EL (cell line): Measurements from ENCODE around the gene SPANXN3.
"Not testable (repeated sequence)": the region's sequence is repeated elsewhere in the genome, so short reads cannot be mapped to it uniquely, and the experiment has no call there.

Experiments used
- DNase-seq: peaks from one replicate; pipeline ENCODE4 v3.0.0-alpha.2; 2016

Gene SPANXN3, protein sequence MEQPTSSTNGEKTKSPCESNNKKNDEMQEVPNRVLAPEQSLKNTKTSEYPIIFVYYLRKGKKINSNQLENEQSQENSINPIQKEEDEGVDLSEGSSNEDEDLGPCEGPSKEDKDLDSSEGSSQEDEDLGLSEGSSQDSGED

DNA sequence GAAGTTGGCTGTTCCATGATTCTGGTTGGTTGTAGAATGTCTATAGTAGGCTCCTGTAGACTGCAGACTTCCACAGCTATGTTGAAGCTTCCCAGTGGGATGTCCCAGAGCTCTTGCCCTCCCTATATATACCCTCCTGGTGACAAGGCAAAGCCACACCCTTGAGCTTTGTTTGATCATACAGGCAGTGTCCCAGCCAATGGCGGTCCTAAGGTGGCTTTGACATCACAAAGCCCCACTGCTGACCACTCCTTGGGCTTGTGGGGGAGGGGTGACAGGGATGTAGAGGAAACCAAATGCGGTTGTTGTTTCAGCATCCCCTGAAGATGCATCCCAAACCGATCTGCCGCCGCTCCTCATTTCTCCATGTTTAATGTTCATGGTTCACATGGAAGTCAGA is at the start of gene SPANXN3:
TSS of gene SPANXN3 (minus strand) at position 101 of the 400 bp plus-strand sequence. CDS start at position 17, 84 bp downstream.
- not testable (repeated sequence) for DNase-seq

DNA sequence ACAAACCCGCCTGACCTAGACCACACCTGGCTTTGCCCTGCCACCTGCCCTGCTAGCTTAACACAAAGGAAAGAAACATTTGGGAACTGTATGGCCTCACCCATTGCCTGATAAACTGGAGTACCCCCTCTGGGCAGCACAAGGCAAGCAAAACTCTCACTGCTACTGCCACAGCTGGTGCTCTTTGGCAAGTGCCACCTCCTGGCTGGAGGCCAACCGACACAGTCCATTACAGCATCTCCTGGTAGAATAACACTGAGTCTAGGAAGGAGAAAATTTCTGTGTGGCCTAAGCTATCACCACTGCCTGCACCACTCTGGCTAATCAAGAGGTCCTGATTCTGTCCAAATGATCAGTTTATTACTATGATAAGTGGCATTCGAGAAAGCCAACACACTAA is 18.9 kb upstream of the SPANXN3 start:
- no peak for DNase-seq

DNA sequence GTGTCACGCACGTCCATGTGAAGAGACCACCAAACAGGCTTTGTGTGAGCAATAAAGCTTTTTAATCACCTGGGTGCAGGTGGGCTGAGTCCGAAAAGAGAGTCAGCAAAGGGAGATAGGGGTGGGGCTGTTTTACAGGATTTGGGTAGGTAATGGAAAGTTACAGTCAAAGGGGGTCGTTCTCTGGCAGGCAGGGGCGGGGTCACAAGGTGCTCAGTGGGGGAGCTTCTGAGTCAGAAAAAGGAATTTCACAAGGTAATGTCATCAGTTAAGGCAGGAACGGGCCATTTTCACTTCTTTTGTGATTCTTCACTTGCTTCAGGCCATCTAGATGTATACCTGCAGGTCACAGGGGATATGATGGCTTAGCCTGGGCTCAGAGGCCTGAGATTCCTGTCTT is 15.1 kb downstream of the SPANXN3 start:
- not testable (repeated sequence) for DNase-seq

DNA sequence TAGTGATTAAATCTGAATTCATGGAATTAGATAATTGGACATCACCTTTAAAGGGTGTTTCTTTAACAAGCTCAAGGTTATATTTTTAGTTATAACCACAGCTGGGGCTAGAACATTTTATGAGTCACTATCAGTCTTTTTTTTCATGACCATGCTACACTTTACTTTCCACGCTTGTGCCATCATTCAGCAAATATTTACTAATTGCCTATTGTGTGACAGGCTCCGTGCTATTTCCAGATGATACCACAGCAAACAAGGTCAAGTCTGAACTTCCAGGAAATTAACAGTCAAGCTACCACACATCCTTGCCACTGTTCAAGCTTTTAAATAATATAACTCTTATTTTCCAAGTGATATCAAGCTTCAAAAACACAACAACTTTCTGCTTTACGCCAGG is 16.5 kb downstream of the SPANXN3 start:
- DNase-seq, result no peak

DNA sequence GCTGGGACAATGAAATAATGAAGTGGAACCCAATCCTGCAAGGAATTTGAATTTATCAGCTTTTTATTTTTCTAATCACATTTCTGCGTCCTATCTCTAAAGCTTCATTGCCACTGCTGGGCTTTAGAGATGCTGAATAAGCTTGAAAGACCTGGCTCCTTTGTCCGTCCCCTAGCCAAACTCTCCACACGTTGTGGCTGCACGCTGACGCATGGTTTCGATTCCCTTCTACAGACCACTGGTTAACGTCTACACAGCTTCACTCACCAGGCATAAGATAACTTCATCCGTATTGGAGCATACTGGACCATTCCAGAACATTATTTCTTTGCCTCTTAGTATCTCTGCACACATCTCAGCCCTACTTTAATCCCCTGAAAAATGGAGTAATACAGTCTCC is 31.2 kb downstream of the SPANXN3 start:
- no peak for DNase-seq

DNA sequence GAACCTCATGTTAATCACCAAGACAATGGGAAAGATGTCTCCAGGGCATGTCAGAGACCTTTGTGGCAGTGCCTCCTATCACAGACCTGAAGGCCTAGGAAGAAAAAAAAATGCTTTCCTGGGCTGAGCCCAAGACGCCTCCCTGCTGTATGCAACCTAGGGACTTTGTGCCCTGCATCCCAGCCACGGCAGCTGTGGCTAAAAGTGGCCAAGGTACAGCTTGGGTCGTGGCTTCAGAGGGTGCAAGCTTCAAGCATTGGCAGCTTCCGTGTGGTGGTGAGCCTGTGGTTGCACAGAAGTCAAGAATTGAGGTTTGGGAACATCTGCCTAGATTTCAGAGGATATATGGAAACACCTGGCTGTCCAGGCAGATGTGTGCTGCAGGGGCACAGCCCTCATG is 40.5 kb downstream of the SPANXN3 start:
- no peak for DNase-seq

DNA sequence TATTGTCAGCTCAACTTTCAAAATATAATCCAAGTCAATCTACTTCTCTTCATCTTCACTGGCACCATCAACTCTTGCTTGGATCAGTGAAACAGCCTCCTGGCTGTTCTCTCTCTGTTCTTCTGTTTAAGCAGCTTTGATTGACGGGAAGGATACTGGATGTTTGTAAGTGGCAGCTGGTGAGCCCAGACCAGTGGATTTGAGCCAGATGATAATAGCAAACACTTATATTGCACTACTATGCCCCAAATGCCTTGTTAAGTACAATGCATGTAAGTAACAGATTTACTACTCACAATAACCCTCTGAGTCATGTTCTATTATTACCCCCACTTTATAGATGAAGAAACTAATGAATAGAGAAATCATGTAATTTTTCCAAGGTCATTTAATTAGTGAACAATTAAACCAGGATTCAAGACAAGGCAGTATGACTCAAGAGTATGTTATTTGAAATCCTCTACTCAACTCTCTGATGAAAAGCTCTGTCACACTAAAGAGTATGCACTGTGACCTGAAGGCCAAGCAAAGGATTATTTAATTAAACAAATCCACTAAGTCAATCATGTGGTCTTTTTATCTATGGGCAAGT is 44.8 kb downstream of the SPANXN3 start:
- DNase-seq, result no peak

DNA sequence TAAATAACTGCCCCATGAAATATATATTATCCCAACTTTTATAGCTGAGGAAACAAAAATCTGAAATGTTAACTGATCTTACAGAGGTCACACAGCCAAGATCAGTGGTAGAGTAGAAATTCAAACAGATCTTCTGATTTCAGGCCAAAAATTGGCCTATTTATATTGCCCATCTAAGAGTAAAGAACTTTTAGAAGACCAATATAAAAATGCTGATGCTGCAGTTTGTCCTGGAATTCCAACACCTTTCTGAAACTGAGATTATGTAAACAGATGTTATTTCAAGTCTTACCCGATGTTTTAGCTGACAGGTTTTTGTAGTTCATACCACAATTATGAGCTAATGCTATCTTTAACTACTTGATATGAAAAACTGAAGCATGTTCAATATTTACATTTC is 51.1 kb downstream of the SPANXN3 start:
- DNase-seq, result no peak

DNA sequence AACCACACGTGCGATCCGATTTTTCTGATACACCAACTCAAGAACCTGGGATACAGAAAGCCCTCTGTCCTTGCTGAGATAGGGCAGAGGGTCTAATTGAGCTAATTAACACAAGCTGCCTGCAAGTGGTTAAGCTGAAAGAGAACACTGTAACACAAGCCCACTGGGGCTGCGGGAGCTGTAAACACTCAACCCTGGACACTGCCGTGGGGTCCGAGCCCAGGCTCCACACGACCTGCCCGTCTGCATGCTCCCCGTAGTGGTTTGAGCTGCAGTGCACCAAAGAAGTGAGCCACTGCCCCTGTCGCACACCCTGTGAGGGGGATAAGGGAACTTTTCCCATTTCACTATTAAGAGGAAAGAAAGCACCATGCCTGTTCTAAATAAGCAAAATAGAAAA is 54.6 kb downstream of the SPANXN3 start:
- no peak for DNase-seq

DNA sequence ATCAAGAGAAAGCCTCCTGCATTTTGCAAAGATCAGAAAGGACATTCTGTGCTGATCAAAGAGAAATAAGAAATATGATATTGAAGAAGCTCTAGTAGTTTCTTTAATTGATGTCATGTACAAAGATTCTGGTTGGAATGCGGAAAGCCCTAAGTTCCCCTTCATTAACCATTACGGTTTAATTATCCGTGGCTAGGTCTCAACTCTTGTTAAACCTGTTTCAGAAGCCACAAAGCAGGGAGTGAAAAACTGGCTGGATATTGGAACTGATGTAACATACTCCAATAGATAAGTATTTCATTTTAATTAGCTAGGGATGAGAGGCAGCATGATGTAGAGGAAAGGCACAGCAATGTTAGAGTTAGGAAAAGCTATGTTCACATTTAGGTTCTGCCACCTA is 55.7 kb downstream of the SPANXN3 start:
- DNase-seq, result no peak
